ENCODE results near the gene PLEKHA5.

PLEKHA5 gene

GRCh38 chr12:19129486-19130223 is at the start of gene PLEKHA5:
Gene PLEKHA5, plus strand, starts transcription at chr12:19129733. Its CDS starts 67 bp downstream, at chr12:19129800.
- Histone ChIP-seq H3K4me2 (ENCODE audit: low read length) (peak within 1 kb of the TSS; percentile 94), H3K4me1 (no peaks in the 10 kb centered on the region), H3K27ac (peak within 1 kb of the TSS; percentile 84), H3K27me3 (ENCODE audit: control insufficient read depth, insufficient read depth, low read length) (no peaks in the 10 kb centered on the region), H3K4me3 (ENCODE audit: low read depth, low read length) (peak within 1 kb of the TSS; percentile 83), H2AFZ (peak within 1 kb of the TSS; percentile 83), H3K9me3 (ENCODE audit: control insufficient read depth, low read length) (no peaks in the 10 kb centered on the region), H3K9ac (peak within 1 kb of the TSS; percentile 6), H3K36me3 (ENCODE audit: control insufficient read depth, insufficient read depth, low read length) (no peaks in the 10 kb centered on the region), H3K79me2 (no peaks in the 10 kb centered on the region)
- peak; percentile 37 for TF ChIP-seq CTCF (IDR thresholded peaks at IDR 0.05)

GRCh38 chr12:19080918-19081317 is 48.6 kb upstream of the PLEKHA5 start:
- H3K4me3 ChIP-seq (ENCODE audit: low read depth, low read length) = no peak overlapping the region

GRCh38 chr12:19082365-19082911 is 47.1 kb upstream of the PLEKHA5 start:
- no peak overlapping the region for H3K9ac ChIP-seq
- H3K4me2 ChIP-seq (ENCODE audit: low read length) = no peak overlapping the region
- no peak overlapping the region for H3K27ac ChIP-seq
- no peaks in the 10 kb centered on the region for H3K36me3 ChIP-seq (ENCODE audit: control insufficient read depth, insufficient read depth, low read length)
- TF ChIP-seq CTCF (IDR thresholded peaks at IDR 0.05) = no peak
- H3K4me1 ChIP-seq = no peaks in the 10 kb centered on the region
- H3K9me3 ChIP-seq (ENCODE audit: control insufficient read depth, low read length) = no peaks in the 10 kb centered on the region
- no peaks in the 10 kb centered on the region for H3K79me2 ChIP-seq
- no peak overlapping the region for H3K4me3 ChIP-seq (ENCODE audit: low read depth, low read length)
- no peaks in the 10 kb centered on the region for H3K27me3 ChIP-seq (ENCODE audit: control insufficient read depth, insufficient read depth, low read length)
- H2AFZ ChIP-seq = no peak overlapping the region

More at GRCh38 chr12:19080918-19081317, 48.6 kb upstream of the PLEKHA5 start:
- Histone ChIP-seq H3K4me1 (no peaks in the 10 kb centered on the region), H3K36me3 (ENCODE audit: control insufficient read depth, insufficient read depth, low read length) (no peaks in the 10 kb centered on the region), H3K9me3 (ENCODE audit: control insufficient read depth, low read length) (no peaks in the 10 kb centered on the region), H2AFZ (no peak overlapping the region), H3K9ac (no peak overlapping the region), H3K4me2 (ENCODE audit: low read length) (no peak overlapping the region), H3K27me3 (ENCODE audit: control insufficient read depth, insufficient read depth, low read length) (no peaks in the 10 kb centered on the region), H3K27ac (no peak overlapping the region), H3K79me2 (no peaks in the 10 kb centered on the region)
- no peak for TF ChIP-seq CTCF (IDR thresholded peaks at IDR 0.05)

- no peaks in the 10 kb centered on the region for H3K9me3 ChIP-seq (ENCODE audit: control insufficient read depth, low read length)
- no peaks in the 10 kb centered on the region for H3K27me3 ChIP-seq (ENCODE audit: control insufficient read depth, insufficient read depth, low read length)
- no peak for TF ChIP-seq CTCF (IDR thresholded peaks at IDR 0.05)
- no peaks in the 10 kb centered on the region for H3K36me3 ChIP-seq (ENCODE audit: control insufficient read depth, insufficient read depth, low read length)
- no peak overlapping the region for H2AFZ ChIP-seq
- no peaks in the 10 kb centered on the region for H3K79me2 ChIP-seq
- H3K27ac ChIP-seq = no peak overlapping the region
- no peak overlapping the region for H3K4me3 ChIP-seq (ENCODE audit: low read depth, low read length)
- no peaks in the 10 kb centered on the region for H3K4me1 ChIP-seq
- H3K4me2 ChIP-seq (ENCODE audit: low read length) = no peak overlapping the region
- H3K9ac ChIP-seq = no peak overlapping the region
Measured at GRCh38 chr12:19084547-19084946, 45.0 kb upstream of the PLEKHA5 start.

Measured in parathyroid adenoma (tissue), 2 donors.